Aorta (tissue), 5 donors: ENCODE results near the gene DCTPP1. TPM values are rescaled to one million over a fixed set of nuclear protein-coding genes. Genes with fewer than 3 reads are reported as not detected.

ENCODE experiments used
- ATAC-seq: fragments of 200-7000 bp; cut with Tn5 transposase; one replicate; pipeline ENCODE4 v1.9.1; 2022; ENCODE audit warnings: moderate library complexity; ENCODE audit not compliant: low FRiP score
- DNase-seq, 2 donors: peaks; one replicate each; pipeline ENCODE4 v3.0.0-alpha.2; 2020
- H3K27ac ChIP-seq, 2 donors: one replicate each; pipeline ENCODE4 v1.5.1; 2013; ENCODE audit warnings: low read length in 2 of 2, mild to moderate bottlenecking in 2 of 2, moderate library complexity in 2 of 2, control low read depth in 1 of 2, inconsistent platforms in 1 of 2, low read depth in 1 of 2
- H3K27me3 ChIP-seq, 2 donors: one replicate each; pipeline ENCODE4 v1.6.1; 2013; ENCODE audit warnings: control low read depth in 1 of 2, low read length in 1 of 2, mild to moderate bottlenecking in 1 of 2, moderate library complexity in 1 of 2; ENCODE audit not compliant: insufficient read depth in 2 of 2, control insufficient read depth in 1 of 2
- H3K36me3 ChIP-seq, 2 donors: one replicate each; pipeline ENCODE4 v1.6.1; 2013; ENCODE audit warnings: control low read depth in 1 of 2, low read length in 1 of 2, mild to moderate bottlenecking in 1 of 2; ENCODE audit not compliant: insufficient read depth in 2 of 2, control insufficient read depth in 1 of 2
- H3K4me1 ChIP-seq, 2 donors: one replicate each; pipeline ENCODE4 v1.6.1; 2013; ENCODE audit warnings: low read length in 2 of 2, control low read depth in 1 of 2, mild to moderate bottlenecking in 1 of 2, moderate library complexity in 1 of 2; ENCODE audit not compliant: insufficient read depth in 2 of 2, control insufficient read depth in 1 of 2
- H3K4me3 ChIP-seq, 2 donors: one replicate each; pipeline ENCODE4 v1.5.1; 2013; ENCODE audit warnings: low read length in 2 of 2, control low read depth in 1 of 2, mild to moderate bottlenecking in 1 of 2
- H3K9me3 ChIP-seq: one replicate; pipeline ENCODE4 v1.6.1; 2013; ENCODE audit warnings: mild to moderate bottlenecking, low read length; ENCODE audit not compliant: control insufficient read depth
- WGBS, 2 donors: extraction: QIAGEN DNeasy Blood & Tissue Kit; methylation state at CpG; one replicate each; pipeline ENCODE4 v1.1.7; 2013; 5-methylcytosine and 5-hydroxymethylcytosine counted together
- intact Hi-C, 2 donors: fragments of 100-400 bp; cut with DNase I; formaldehyde crosslinking; loops; one replicate each; pipeline versions ENCODE4 v1.14.2 to v1.15.0; 2022
- polyA plus RNA-seq, 2 donors: library from polyadenylated mRNA; stranded (reverse); fragments of 200-250 nt; gene quantifications; one replicate each; pipeline ENCODE4 v1.2.3, GENCODE V29; 2013
- total RNA-seq, 2 donors: library from RNA; stranded (reverse); fragmentation: NEBNext Ultra II Directional; extraction: Animal tissue kit (Norgen Biotek cat#: 25700); gene quantifications; one replicate each; pipeline ENCODE4 v1.2.1, GENCODE V29; 2021
- donor health status: healthy with polysubstance abuse.
- donor health status: Bipolar disorder and iron deficiency.
- donor health status: DM: no; HTN: no; CAD: no.
- donor health status: DM: no; HTN: no; CAD: no.
- donor health status: DM: yes; HTN: yes; CAD: no.

DCTPP1 gene
- total and polyA plus RNA-seq, 4 donors = 16.6 to 36.3 (median 19.0) TPM

DNA sequence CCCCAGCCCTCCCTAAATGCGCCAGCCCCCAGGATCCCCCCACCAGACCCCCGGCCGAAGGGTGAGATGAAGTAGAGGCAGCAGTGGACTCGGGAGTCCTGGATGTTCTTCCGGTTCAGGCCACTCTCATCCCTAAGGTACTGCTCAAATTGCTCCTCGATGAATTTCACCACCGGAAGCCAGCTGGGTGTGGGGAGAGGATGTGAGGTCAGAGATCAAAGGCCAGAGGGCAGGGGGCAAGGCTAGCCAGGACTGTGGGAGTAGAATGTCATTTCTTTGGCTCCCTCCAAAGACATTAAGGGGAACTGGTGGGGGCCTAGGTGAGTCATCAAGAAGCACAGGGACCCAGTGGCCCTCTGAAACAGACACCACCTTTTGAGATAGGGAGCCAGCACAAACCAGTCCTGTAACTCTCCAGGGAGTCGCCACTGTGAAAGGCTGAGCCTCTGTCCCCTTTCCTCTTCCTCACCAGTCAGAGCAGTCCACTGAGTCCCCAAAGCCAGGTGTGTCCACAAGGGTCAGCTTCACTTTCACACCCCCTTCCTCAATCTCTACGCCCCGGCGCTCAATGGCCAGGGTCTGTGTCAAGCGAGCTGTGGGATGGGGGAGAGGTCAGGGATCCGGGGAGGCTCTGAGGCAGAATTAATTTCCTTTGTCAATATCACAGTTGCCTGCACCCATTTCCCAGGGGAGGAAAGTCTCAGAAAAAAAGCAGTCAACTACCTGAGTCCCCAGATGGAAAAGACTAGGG, 48.4 kb downstream of the DCTPP1 start:
- intact Hi-C loops = no loop called here

DNA sequence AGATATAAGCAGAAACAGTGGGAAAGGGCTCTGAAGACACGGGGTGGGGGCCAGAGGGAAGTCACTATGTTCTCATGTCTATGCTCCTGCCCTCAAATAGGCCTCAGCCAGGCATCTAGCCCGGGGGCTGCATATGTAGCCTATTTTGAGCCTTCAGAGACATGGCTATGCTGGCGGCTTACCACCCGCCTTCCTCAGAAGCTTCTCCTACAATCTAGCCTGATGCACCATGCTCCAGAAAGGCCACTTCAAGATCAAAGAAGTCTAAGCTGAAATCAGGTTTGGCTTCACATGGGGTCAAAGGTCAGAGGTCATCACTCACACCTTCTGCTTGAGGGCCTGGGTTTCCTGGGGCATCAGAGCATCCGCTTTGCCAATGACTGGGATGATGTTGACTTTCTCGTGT, 49.0 kb downstream of the DCTPP1 start:
- no peak for DNase-seq
- no peaks in the 10 kb centered on the region for H3K9me3 ChIP-seq
- intact Hi-C loops = no loop called here
- H3K27me3 ChIP-seq = no peaks in the 10 kb centered on the region
- H3K36me3 ChIP-seq = no peaks in the 10 kb centered on the region
- no peaks in the 10 kb centered on the region for H3K4me1 ChIP-seq
- no peak overlapping the region for H3K27ac ChIP-seq
- no peak overlapping the region for H3K4me3 ChIP-seq
- WGBS, 2 donors = 73 to 78% methylated on average over 6 of the region's 6 CpGs
- ATAC-seq = no peak

More for the DNA sequence above, 48.4 kb downstream of the DCTPP1 start:
- H3K4me1 ChIP-seq = no peaks in the 10 kb centered on the region
- H3K36me3 ChIP-seq = no peaks in the 10 kb centered on the region
- H3K27ac ChIP-seq = no peak overlapping the region
- H3K4me3 ChIP-seq = no peak overlapping the region
- WGBS, 2 donors = 72 to 78% methylated on average over 13 of the region's 13 CpGs
- DNase-seq (no peak), ATAC-seq (no peak)
- no peaks in the 10 kb centered on the region for H3K9me3 ChIP-seq
- H3K27me3 ChIP-seq = no peaks in the 10 kb centered on the region

DNA sequence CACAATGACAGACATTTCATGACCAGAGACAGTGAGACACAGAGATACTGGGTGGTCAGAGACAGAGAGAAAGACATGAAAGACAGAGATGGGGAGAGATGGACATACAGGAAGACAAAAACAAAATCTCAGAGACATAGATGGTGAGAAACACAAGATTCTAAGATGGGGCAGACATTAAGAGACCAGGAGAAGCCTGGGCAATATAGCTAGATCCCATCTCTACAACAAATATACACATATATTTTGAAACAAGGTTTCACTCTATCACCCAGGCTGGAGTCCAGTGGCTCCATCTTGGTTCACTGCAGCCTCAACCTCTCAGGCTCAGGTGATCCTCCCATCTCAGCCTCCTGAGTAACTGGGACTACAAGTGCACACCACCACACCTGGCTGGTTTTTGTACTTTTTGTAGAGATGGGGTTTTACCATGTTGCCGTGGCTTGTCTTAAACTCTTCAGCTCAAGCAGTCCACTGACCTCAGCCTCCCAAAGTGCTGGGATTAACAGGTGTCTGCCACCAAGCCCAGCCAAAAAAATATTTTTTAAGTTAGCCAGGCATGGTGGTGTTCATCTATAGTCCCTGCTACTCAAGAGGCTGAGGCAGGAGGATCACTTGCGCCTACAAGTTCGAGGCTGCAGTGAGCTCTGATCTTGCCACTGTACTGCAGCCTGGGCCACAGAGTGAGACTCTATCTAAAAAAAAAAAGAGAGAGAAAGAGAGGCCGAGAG, 49.6 kb downstream of the DCTPP1 start:
- intact Hi-C loops = no loop called here

DNA sequence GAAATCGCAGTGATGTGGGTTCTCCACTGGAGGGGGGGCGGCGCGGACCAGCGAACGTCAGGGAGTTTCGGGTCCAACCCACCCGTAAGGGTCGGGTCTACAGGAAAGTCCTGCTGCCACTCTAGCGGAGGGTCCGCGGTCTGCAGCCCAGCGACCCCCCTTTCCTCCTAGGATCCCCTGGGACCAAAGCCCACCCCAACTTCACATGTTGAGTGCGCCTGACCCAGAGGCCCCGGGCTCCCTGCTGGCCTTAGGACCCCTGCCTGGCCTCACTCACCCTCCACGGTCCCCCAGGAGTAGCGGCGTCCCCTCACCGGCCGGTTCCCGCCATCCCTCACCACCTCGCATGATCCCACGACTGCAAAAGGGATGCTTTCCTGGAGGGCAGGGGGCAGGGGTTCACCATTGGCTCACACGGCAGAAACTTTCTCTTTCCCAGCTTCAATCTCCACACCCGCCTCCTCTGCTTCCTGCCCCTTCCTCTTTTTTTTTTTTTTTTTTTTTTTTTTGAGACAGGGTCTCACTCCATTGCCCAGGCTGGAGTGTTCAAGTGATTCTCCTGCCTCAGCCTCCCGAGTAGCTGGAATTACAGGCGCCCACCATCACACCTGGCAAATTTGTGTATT, 50.6 kb downstream of the DCTPP1 start:
- H3K4me1 ChIP-seq = no peaks in the 10 kb centered on the region
- intact Hi-C loops = loop anchor here in 1 of 2 donors (5.0 to 10.0 kb wide), 2 partner anchors 276 to 572 kb away; partner anchors contain the start of genes FBRS, MAZ and PRR14
- DNase-seq = no peak

More for the DNA sequence above, 49.6 kb downstream of the DCTPP1 start:
- H3K27ac ChIP-seq = no peak overlapping the region
- H3K4me3 ChIP-seq = no peak overlapping the region
- H3K27me3 ChIP-seq = no peaks in the 10 kb centered on the region
- no peaks in the 10 kb centered on the region for H3K9me3 ChIP-seq
- no peaks in the 10 kb centered on the region for H3K4me1 ChIP-seq
- WGBS, 2 donors = 88 to 89% methylated on average over 4 of the region's 4 CpGs
- no peak for DNase-seq
- ATAC-seq = no peak
- no peaks in the 10 kb centered on the region for H3K36me3 ChIP-seq

DNA sequence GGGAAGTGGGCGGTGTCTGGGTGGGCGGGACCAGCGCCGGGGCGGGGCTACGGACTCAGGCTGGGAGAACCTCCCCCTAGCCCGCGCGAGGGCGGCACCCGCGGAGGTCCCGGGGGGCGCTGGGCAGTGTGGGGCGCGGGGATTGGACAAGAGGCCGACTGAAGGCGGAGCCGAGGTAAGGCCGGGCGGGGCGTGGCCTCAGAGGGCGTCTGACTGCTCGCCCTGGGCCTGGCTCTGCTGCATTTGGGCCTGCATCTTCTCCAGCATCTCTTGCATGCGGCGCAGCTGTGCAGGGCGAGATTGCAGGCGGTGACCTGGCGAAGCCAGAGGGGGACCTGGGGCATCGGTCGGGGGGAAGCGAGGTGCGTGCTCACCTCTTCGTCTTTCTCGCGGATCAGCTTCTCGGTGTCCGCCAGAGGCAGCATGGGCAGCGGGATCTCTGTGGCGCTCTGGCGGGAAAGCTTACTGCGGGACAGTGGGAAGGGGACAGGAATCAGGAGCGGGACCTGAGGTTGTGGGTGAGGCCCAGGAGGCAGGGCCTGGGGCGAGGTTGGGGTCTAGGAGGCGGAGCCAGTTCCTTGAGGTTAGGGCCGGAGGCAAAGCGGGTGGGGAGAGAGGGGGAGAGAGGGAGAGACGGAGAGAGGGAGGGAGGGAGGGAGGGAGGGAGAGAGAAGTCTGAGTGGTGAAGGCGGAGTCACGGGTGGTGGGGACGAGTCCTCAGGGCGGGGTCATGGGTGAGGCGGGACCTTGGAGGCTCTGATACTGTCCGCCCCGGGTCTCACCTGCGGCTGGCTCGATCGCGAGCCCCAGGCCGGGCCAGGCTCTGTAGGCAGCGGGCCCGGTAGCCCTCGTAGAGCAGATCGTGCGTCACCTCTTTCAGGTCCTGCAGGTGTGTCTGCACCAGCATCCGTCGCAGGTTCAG, 51.3 kb downstream of the DCTPP1 start:
- 1% methylated on average over 56 to 67 of the region's 67 CpGs for WGBS, 2 donors
- intact Hi-C loops = loop anchor here in 1 of 2 donors (5.0 to 10.0 kb wide), 2 partner anchors 276 to 571 kb away; partner anchors contain the start of genes FBRS, MAZ and PRR14

More for the DNA sequence above, 50.6 kb downstream of the DCTPP1 start:
- peak overlapping the region in 1 of 2 donors; percentile 34 for H3K27ac ChIP-seq
- no peaks in the 10 kb centered on the region for H3K36me3 ChIP-seq
- ATAC-seq = no peak
- peak overlapping the region; percentile 4 to 35 for H3K4me3 ChIP-seq
- no peaks in the 10 kb centered on the region for H3K27me3 ChIP-seq
- no peaks in the 10 kb centered on the region for H3K9me3 ChIP-seq
- WGBS, 2 donors = 21 to 27% methylated on average over 26 to 27 of the region's 27 CpGs

DNA sequence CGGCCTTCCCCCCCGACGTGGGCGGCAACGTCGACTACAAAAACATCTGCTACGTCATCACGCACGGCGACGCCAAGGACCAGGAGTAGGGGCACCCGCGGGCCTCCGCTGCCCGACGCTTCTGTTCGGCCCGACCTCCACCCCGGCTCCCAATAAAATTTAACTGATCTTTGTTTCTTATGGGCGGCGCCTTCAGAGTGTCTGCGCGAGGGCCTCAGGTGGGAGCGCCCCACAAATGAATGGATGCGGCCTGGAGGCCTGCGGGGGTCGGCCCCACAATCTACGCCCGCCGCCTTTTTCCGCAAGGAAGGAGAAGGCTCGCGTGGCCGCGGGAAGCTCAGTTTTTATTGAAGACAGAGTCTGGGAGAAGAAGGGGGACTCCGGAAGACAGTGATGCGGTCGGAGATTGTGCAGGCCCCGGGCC, 52.0 kb downstream of the DCTPP1 start:
- 0 to 1% methylated on average over 36 to 39 of the region's 39 CpGs for WGBS, 2 donors
- ATAC-seq (peak; percentile 91), DNase-seq (peak; percentile 97 to 99)
- Histone ChIP-seq H3K27ac (peak overlapping the region; percentile 95 to 98), H3K9me3 (no peaks in the 10 kb centered on the region), H3K27me3 (no peaks in the 10 kb centered on the region), H3K36me3 (no peaks in the 10 kb centered on the region), H3K4me3 (peak overlapping the region; percentile 26 to 82), H3K4me1 (no peaks in the 10 kb centered on the region)
- intact Hi-C loops = loop anchor here in 1 of 2 donors (5.0 to 10.0 kb wide), 2 partner anchors 277 to 571 kb away; partner anchors contain the start of genes FBRS, MAZ and PRR14

More for the DNA sequence above, 51.3 kb downstream of the DCTPP1 start:
- H3K36me3 ChIP-seq = no peaks in the 10 kb centered on the region
- peak; percentile 99 to 100 for DNase-seq
- peak; percentile 99 for ATAC-seq
- peak overlapping the region; percentile 35 to 82 for H3K4me3 ChIP-seq
- H3K9me3 ChIP-seq = no peaks in the 10 kb centered on the region
- no peaks in the 10 kb centered on the region for H3K4me1 ChIP-seq
- no peaks in the 10 kb centered on the region for H3K27me3 ChIP-seq
- peak overlapping the region; percentile 10 to 39 for H3K27ac ChIP-seq

DNA sequence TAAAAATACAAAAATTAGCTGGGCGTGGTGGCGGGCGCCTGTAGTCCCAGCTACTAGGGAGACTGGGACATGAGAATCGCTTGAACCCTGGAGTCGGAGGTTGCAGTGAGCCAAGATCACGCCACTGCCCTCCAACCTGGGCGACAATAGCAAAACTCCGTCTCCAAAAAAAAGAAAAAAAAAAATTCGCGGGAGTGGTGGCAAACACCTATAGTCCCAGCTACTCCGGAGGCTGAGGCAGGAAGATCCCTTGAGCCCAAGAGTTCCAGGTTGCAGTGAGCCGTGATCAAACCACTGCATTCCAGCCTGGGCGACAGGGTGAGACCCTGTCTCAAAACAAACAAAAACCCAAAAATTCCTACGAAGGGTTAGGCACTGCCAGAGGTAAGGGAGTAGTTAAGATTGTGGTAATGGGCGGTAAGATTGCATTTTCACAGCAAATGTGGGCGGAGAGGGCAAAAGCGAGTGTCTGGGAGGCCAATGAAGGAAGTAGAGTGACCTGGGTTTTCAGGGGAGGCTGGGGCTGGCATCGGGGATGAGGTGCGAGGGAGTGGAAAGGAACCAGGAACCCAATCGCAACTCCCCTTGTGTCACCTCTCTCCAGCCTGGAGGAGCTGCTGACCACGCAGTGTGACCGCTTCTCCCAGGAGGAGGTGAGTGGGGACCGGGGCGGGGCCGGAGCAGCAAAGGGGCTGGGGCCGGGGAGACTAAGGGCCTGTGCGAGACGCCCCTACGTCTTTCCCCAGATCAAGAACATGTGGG, 52.6 kb downstream of the DCTPP1 start:
- ATAC-seq (no peak), DNase-seq (no peak)
- H3K27me3 ChIP-seq = no peaks in the 10 kb centered on the region
- no peaks in the 10 kb centered on the region for H3K36me3 ChIP-seq
- intact Hi-C loops = loop anchor here in 1 of 2 donors (5.0 to 10.0 kb wide), 2 partner anchors 278 to 570 kb away; partner anchors contain the start of genes FBRS, MAZ and PRR14
- no peaks in the 10 kb centered on the region for H3K9me3 ChIP-seq
- 35 to 38% methylated on average over 29 of the region's 29 CpGs for WGBS, 2 donors
- no peaks in the 10 kb centered on the region for H3K4me1 ChIP-seq
- H3K27ac ChIP-seq = peak overlapping the region; percentile 95 to 98
- H3K4me3 ChIP-seq = peak overlapping the region in 1 of 2 donors; percentile 8
